Epithelial cell of prostate (primary cell): ENCODE results near the gene GRAMD4.
"Not testable (repeated sequence)": the region's sequence is repeated elsewhere in the genome, so short reads cannot be mapped to it uniquely, and the experiment has no call there.

Experiments
- DNase-seq: peaks from one replicate; pipeline ENCODE4 v3.0.0-alpha.2; 2011; ENCODE audit warnings: low read depth, low spot score
- H3K27ac ChIP-seq: fragments of 450-650 bp; 2 replicates; pipeline ENCODE4 v1.5.1; 2017; ENCODE audit warnings: mild to moderate bottlenecking

The GRAMD4 gene

DNA sequence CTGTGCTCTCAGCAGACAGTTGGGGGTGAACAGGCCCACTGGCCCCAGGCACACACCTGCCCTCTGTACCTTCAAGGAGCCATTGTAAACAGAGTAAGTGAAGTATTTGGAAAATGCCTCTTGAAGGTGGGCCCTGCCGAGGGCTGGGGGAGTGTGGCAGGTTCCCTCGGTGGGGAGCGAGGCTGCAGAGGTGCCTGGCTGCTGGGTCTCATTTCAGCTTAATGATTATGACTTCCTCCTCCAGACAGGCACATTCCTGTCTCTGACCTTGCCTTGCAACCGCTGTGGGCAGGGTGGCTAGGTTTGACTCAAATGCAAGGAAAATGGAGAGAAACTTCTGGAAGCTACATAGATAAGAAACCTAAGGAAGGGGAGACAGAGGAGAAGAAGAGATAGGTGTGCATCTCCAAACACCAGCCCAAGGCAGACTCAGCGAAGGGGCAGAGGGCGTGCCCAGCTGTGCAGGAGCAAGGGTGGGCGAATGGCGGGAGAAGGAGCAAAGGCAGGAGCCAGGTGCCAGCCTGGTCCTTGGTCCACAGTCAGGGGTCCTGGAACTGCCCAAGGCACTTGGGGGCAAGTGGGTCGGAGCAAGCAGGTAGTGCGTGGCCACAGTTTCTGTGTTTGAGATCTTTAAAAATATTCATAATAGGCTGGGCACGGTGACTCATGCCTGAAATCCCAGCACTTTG, 14.0 kb downstream of the GRAMD4 start:
- no peak for DNase-seq
- no peak overlapping the region for H3K27ac ChIP-seq

DNA sequence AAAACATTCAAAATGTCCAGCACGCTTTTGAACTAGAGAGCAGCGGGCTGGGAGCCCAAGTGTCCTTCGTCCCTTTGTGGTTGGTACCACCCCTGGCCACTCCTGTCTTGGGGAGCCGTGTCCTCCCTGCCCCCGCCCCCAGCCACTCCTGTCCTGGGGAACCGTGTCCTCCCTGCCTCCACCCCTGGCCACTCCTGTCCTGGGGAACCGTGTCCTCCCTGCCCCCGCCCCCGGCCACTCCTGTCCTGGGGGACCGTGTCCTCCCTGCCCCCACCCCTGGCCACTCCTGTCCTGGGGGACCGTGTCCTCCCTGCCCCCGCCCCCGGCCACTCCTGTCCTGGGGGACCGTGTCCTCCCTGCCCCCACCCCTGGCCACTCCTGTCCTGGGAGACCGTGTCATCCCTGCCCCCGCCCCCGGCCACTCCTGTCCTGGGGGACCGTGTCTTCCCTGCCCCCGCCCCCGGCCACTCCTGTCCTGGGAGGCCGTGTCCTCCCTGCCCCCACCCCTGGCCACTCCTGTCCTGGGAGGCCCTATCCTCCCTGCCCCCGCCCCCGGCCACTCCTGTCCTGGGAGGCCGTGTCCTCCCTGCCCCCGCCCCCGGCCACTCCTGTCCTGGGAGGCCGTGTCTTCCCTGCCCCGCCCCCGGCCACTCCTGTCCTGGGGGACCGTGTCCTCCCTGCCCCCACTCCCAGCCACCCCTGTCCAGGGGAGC, 14.9 kb downstream of the GRAMD4 start:
- H3K27ac ChIP-seq, DNase-seq: not testable (repeated sequence)

DNA sequence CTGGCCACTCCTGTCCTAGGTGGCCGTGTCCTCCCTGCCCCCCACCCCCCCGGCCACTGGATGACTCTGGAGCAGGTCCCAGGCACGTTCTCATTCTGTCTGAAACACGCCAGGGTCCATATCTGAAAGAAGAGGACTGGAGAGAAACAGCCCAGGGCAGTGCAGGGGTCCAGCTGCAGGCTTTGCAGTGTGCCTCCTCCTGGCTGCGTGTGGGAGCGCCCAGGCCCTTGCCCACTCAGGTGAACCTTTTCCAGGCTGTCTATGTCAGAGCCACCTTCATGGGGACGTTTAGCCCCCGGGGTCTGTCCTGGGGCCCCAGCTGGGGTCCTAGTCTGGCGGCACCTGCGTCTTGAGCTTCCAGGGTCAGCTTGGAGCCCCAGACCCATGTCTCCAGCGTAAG, 15.6 kb downstream of the GRAMD4 start:
- no peak overlapping the region for H3K27ac ChIP-seq
- DNase-seq: no peak

DNA sequence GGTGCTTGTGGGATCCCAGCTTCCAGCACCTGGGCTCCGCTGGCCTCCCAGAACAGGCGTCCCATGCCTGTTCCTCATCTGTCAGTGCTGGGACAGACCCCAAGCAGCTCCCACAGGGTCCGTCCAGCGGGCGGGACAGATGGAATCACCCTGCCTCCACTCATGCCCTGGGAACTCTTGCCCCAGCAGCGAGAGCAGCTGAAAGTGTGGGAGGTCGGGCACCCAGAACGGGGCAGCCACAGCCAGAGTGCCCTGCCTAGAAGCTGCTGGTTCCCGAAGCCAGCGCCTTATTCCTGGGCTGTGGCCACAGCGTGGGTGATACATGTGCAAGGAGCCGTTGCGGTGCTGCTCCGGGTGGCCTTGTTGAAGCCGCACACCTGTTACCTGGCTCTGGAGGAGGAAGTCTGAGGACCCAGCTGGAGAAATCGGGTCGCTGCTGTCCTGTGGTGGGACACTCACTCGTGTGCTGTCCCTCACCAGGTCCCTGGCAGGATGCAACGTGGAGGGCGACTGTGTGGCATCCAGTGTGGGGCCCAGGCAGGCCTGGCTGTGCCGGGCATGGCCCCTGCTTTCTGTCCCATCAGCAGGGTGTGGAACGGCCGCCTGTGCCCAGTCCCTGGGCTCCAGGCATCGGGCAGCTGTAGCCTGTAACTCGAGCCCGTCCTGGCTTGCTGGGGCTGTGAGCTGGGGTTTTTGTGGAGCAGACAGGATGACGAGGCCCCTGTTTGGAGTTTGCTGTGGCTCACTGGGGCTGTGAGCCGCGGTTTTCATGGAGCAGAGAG, 16.2 kb downstream of the GRAMD4 start:
- H3K27ac ChIP-seq: no peak overlapping the region
- DNase-seq: no peak

DNA sequence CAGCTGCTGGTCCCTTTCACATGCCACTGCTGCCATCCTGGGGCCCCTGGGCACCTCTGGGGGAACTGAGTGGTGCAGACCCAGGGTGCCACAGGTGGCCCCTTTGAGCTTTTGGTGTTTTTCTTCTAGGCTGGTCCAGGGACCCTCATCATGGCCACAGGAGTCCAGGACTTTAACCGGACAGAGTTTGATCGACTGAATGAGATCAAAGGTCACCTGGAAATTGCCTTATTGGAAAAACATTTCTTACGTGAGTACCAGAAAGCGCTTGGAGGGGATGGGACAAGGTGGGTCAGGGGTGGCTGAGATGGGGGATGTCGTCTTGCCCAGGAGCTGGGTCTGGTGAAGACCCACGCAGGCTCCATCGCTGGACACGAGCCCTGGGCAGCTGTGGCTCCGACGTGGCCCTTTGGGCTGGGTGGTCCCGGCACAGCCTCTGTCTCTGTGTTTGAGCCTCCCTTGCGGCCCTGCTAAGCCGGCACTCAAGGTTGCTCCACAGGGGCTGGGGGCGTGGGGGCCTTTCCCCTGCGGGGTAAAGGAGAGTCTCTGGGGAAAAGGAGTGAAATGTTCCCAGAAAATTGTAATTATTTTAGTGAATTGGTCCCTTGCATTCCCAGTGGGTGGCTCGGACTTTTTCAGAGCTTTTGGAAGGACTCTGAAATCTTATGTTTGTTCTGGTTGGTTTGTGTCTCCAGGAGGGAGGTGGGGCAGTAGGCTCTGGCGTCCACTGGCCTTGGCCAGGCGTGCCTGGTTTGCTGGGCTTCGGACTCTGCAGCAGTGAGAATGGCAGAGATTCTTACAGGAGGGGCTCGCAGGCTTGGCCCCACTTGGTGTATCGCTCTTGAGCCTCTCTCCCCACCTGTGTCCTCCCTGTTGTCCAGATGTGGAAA, 17.8 kb downstream of the GRAMD4 start:
- DNase-seq: no peak
- no peak overlapping the region for H3K27ac ChIP-seq

DNA sequence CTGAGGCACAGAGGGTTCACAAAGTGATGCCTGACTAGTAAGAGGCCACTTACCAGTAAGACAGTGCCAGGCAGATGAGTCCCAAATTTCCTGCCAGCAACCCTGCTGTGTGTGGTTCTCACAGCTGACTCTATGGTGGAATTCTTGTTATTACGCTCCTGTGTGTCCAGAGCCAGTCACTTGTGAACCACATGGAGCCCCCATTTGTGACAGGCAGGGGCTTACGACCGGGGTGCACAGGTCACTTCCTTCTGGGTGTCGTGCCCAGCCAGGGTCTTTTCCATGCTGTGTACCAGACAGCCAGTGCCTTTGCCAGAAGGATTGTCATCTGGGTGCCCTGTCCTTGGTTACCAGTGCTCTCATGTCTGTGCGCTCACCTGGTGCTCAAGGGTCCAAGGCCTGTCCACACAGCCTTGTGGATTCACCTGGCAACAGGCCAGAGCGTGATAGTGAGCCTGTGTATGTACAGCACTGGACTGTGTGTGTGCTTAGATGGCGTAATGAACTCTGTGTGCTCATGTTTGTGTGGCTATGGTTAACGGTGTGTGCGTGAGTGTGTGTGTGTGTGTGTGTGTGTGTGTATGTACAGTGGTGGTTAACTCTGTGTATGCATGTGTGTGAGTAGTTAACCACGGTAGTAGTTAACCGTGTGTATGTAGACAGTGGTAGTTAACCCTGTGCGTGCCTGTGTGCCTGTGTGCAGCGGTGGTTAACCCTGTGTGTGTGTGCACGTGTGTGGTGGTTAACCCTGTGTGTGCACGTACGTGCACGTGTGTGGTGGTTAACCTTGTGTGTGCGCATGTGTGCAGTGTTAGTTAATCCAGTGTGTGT, 18.6 kb downstream of the GRAMD4 start:
- no peak overlapping the region for H3K27ac ChIP-seq
- DNase-seq: no peak

DNA sequence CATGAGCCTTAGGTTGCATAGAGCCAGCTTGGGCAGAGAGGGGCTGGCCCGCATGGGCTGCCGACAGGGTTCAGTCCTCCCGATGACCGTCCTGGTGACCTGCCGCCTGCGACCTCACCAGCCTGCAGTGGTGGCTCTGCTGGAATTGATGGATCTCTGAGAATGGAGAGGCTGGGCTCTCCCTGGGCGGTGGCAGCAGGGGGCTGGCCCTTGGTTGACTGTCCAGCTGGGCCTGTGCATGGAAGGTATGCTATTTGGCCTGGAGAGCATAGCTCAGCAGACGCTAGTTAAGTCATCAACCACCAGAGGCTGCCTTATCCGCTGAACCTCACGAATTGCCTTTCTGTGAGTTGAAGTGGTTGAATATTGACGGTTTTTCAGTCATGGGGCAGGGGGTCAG, 19.7 kb downstream of the GRAMD4 start:
- H3K27ac ChIP-seq: no peak overlapping the region
- DNase-seq: no peak

DNA sequence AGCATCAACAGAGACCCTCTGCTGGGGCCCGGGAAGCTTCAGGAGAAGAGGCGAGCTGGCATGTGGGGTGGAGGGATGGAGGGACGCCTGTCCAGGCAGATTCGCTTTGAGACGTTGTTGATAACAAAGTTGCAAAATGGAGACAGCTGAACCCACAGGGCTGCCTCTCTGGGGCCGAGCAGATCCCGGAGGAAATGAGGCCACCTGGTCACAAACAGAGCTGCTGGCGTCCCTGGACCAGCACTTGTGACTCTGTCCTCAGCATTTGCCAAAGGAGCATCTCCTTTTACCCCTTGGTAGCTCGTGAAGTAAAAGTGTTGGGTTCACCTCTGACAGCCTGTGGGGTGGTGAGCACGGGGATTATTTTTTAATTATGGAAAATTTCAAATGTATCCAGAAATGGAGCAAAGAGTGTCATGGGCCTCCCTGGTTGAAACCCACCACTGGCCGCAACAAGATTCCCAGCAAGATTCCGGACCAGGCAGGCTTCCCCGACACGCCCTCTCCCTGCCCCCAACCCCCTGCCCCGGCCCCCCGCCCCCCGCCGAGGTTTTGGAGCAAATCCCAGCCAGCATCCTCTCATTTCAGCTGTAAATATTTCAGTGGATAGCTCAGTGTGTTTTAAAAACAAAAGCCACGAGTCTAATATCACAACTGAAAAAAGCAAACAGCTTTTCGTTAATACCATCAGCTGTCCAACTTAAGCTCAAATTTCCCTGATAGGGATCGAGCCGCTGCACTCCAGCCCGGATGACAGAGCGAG, 20.3 kb downstream of the GRAMD4 start:
- DNase-seq: no peak
- H3K27ac ChIP-seq: no peak overlapping the region

DNA sequence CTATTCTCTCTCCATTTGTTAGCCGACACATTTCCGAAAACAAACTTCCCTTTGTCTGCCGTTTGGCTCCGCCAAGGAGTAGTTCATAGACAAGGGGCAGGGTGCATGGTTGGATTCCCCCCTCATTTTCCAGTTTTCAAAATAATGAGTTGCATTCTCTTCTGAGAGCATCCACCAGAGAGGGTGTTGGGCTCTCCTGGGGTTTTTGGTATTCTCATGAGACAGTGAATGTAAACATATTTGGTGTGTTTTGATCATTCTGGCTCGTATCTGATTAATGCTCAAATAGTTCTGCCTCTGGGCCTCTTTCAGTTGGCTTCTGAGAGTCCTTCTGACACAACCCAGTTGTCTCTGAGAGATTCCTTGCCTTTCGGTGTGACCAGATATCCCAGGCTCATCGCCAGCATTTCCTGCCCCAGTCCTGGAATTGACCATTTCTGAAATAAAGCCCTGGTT, 21.7 kb downstream of the GRAMD4 start:
- no peak overlapping the region for H3K27ac ChIP-seq
- DNase-seq: no peak

DNA sequence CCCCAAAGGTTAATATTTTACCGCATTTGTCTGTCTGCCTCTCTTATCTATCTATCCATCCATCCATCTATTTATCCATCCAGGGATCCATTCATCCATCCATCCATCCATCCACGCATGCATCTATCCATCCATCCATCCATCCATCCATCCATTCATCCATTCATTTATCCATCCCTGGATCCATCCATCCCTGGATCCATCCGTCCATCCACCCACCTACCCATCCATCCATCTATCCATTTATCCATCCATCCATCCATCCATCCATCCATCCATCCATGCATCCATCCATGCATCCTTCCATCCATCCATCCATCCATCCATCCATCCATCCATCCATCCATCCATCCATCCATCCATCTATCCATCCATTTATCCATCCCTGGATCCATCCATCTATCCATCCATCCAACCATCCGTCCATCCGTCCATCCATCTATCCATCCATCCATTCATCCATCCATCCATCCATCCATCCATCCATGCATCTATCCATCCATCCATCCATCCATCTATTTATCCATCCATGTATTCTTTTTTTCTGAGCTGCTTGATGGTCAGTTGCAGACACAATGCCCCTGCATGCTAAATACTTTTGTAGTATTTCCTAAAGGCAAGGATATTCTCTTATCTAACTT, 22.8 kb downstream of the GRAMD4 start:
- not testable (repeated sequence) for H3K27ac ChIP-seq, DNase-seq

DNA sequence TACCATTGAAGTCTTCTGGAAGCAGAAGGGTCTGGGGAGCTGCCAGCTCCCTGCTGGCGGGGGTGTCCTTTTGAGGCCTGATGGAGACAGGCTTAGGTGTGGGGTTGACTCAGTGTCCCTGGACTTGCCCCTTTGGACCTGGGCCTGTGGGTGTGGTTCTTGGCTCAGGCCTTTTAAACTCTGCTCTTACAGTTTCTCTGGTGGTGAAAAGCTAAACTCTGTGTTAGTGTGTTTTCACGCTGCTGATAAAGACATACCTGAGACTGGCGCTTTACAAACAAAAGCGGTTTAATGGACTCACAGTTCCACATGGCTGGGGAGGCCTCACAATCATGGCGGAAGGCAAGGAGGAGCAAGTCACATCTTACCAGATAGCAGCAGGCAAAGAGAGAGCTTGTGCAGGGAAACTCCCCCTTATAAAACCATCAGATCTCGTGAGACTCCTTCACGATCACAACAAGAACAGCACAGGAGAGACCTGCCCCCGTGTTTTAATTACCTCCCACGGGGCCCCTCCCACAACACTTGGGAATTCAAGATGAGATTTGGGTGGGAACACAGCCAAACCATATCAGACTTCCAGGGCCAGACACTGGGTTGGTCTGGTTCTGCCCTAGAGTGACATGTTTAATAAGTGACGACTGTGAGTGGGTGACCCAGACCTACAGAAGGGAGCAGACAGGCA, 26.5 kb downstream of the GRAMD4 start:
- H3K27ac ChIP-seq: no peak overlapping the region
- no peak for DNase-seq

DNA sequence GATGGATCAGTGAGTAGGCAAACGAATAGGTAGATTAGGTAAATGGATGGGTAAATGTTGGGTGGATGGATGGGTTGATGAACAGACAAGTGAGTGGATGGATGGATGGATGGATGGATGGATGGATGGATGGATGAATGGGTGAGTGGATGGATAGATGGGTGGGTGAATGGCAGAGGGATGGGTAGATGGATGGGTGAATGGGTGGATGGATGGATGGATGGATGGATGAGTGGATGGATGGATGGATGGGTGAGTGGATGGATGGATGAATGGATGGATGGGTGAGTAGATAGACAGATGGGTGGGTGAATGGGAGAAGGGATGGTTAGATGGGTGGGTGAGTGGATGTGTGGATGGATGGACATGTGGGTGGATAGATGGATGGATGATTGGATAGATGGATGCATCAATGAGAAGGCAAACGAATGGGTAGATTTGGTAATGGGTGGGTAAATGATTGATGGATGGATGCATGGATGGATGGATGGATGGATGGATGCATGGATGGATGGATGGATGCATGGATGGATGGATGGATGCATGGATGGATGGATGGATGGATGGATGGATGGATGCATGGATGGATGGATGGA, 28.1 kb downstream of the GRAMD4 start:
- not testable (repeated sequence) for DNase-seq, H3K27ac ChIP-seq

DNA sequence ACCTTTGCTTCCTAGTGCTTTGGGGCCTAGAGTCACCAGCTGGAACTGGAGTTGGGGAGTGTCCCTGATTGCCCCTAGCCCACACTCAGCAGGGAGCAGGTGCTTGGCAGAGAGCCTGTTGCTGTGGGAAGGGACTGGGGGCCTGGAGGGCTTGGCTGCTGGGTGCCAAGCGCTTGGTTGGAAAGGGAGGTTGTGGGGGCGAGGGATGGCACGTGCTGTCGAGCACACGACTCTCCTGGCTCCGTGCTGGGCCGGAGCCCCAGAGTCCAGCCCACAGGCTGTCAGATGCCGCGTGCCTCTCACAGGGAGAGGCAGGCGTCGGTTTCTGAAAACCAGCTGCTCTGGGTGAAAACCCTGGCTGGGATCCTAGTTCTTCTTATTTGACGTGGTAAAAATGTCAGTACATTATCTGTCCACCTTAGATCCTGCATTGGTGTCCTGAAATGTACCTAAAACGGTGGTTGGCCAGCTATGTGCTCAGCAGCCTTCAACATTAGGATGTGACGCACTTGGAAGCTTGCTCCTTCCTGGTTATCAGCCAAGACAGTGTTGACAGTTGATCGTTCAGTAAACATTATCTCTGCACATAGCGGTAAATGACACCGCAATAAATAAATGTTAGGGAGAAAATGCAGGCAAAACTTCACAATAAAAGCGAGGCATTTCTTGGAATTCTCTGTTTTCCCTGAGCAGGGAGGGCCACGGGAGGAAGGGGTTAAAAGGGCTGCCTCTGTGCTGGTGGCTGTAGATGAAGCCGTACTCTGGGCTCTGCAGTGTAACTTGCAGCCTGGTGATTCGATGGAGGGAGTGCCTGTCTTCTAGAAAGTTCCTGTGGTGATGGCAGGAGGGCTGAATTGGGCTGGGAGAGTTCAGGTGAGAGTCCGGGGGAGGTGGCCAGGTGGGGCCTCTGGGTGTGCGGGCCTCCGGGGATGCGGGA, 29.2 kb downstream of the GRAMD4 start:
- H3K27ac ChIP-seq: no peak overlapping the region
- DNase-seq: peak; percentile 20

DNA sequence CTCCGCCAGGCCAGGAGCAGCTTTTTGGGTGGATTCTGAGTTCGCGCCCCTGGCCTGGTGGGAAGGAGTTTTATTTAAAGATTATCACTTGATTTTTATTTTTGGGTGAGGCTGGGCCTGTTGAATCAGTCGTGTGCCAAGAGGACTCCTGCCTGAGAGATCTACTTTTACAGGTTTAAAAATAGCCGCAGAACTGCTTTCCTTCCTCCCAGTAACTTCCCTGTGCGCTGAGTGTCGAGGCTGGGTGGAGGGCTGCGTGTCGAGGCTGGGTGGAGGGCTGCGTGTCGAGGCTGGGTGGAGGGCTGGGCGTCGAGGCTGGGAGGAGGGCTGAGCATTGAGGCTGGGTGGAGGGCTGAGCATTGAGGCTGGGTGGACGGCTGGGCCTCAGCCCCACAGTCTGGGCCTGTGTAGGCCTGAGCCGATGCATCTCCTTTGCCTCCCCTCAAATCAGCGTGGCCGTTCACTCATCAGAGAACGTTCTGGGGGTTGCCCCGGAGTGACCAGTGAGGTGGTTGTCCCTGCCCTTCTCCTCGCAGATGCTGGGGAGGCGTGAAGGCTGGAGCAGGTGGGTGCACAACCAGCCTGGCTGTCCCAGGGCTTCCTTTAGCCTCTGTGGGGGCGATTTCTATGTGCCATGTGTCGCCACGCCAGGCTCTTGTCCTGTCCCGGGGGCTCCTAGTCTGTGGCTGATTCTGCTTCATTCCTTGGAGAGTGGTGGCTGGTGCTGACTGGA, 30.1 kb downstream of the GRAMD4 start:
- DNase-seq: no peak
- H3K27ac ChIP-seq: no peak overlapping the region

DNA sequence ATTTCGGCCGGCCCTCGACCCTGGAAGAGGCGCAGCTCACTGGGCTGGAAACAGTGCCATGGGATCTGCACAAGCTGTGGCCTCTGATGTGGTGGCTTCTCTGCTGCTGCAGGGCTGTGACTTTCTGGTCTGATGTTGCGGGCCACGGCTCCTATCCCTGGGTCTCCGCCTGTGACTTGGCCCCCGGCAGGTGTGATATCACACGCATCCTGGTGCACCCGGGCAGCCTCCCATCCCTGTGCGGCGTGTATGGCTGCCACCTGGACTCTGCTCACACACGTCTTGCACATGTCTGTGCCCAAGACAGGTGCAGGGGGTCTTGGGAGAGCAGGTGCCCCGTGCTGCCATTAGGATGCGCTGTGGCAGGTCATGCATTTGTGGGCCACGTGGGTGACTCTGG, 31.1 kb downstream of the GRAMD4 start:
- no peak for DNase-seq

More for the DNA sequence above, 31.1 kb downstream of the GRAMD4 start:
- H3K27ac ChIP-seq: no peak overlapping the region
